K562 (cell line): ENCODE results near the gene EAF2.
A peak's percentile ranks its signal among the peaks of the same experiment; 100 is the strongest.

Source experiments
- CHD4 ChIP-seq: fragments of 200-600 bp; sonication (generic); IDR thresholded peaks from 3 replicates; pipeline ENCODE4 v1.6.1; 2012; ENCODE audit warnings: low read depth, mild to moderate bottlenecking, mixed read lengths, low read length, inconsistent platforms; ENCODE audit not compliant: insufficient read depth, insufficient replicate concordance, poor library complexity, severe bottlenecking
- CTCF ChIP-seq, 3 experiments: IDR thresholded peaks in 2 of 3; conservative IDR thresholded peaks in 1 of 3; 2 replicates each; pipeline ENCODE4 v1.5.1; 2011 to 2012; ENCODE audit warnings: low read length in 3 of 3, mild to moderate bottlenecking in 3 of 3, control low read depth in 2 of 3, improper control_type of control experiment in 1 of 3, inconsistent platforms in 1 of 3, low read depth in 1 of 3, mixed read lengths in 1 of 3, moderate library complexity in 1 of 3; ENCODE audit not compliant: insufficient read depth in 2 of 3
- MAX ChIP-seq: sonication (generic); formaldehyde crosslinking; IDR thresholded peaks from 2 replicates; pipeline ENCODE4 v1.9.0; 2022; ENCODE audit warnings: mild to moderate bottlenecking, missing genetic modification reagents
- STAT6 ChIP-seq: sonication (generic); formaldehyde crosslinking; IDR thresholded peaks from 2 replicates; pipeline ENCODE4 v1.8.1; 2023; ENCODE audit warnings: mild to moderate bottlenecking, missing genetic modification reagents
- TCF7L2 ChIP-seq: fragments of 150-350 bp; IDR thresholded peaks from 2 replicates; pipeline ENCODE4 v1.6.1; 2016; ENCODE audit warnings: low read depth, mild to moderate bottlenecking, low read length, moderate library complexity
- TEAD2 ChIP-seq: fragments of 450-650 bp; IDR thresholded peaks from 2 replicates; pipeline ENCODE4 v1.6.1; 2016; ENCODE audit warnings: missing genetic modification characterization, control low read depth, missing compliant biosample characterization

GRCh38 chr3:121883507-121883906 lies 48.5 kb downstream of the EAF2 start:
- TF ChIP-seq TEAD2 (tag) (no peak), STAT6 (no peak), MAX (CRISPR knock-in tag) (no peak), TCF7L2 (no peak), CHD4 (no peak), CTCF (IDR thresholded peaks at IDR 0.05 in 2 of 3, conservative IDR thresholded peaks at IDR 0.05 in 1 of 3; ENCODE audit: insufficient read depth in 2 of 3, low read depth in 1 of 3, low read length in 3 of 3) (peak; percentile 28 to 47 (median 36); a peak in 3 of 6 replicates)
